Kidney (tissue), 14 donors: ENCODE results near the gene ANO4. TPM values are rescaled to one million over a fixed set of nuclear protein-coding genes. Genes with fewer than 3 reads are reported as not detected.
"Not testable (repeated sequence)": the region's sequence is repeated elsewhere in the genome, so short reads cannot be mapped to it uniquely, and the experiment has no call there.

Source experiments
- DNase-seq, 5 donors: peaks; one replicate each; pipeline ENCODE4 v3.0.0-alpha.2; 2013 to 2020
- FAIRE-seq: peaks from 2 replicates; lab custom pipeline; 2012; peaks lifted over from hg19 to GRCh38; lab: Jason Lieb, UNC
- H3K27ac ChIP-seq, 2 donors: one replicate each; pipeline ENCODE4 v1.7.0; 2013; ENCODE audit warnings: low read depth in 2 of 2, low read length in 2 of 2, inconsistent platforms in 1 of 2
- H3K27me3 ChIP-seq: one replicate; pipeline ENCODE4 v1.7.1; 2013; ENCODE audit warnings: low read length, inconsistent platforms; ENCODE audit not compliant: control insufficient read depth, insufficient read depth
- H3K36me3 ChIP-seq, 3 donors: one replicate each; pipeline versions ENCODE4 v1.7.0 to v1.7.1; 2013; ENCODE audit warnings: low read length in 3 of 3, control low read depth in 1 of 3, inconsistent platforms in 1 of 3; ENCODE audit not compliant: insufficient read depth in 3 of 3, control insufficient read depth in 2 of 3
- H3K4me1 ChIP-seq, 3 donors: one replicate each; pipeline versions ENCODE4 v1.7.0 to v1.7.1; 2013; ENCODE audit warnings: low read length in 3 of 3, inconsistent platforms in 1 of 3, low read depth in 1 of 3; ENCODE audit not compliant: control insufficient read depth in 2 of 3, insufficient read depth in 2 of 3
- H3K4me3 ChIP-seq, 3 donors: one replicate each; pipeline versions ENCODE4 v1.7.0 to v1.8.1; 2013; ENCODE audit warnings: low read length in 3 of 3, control low read depth in 1 of 3, inconsistent platforms in 1 of 3
- H3K9ac ChIP-seq, 3 donors: one replicate each; pipeline versions ENCODE4 v1.7.0 to v1.7.1; 2013; ENCODE audit warnings: low read length in 3 of 3, control low read depth in 1 of 3, inconsistent platforms in 1 of 3
- H3K9me3 ChIP-seq, 3 donors: one replicate each; pipeline versions ENCODE4 v1.7.0 to v1.7.1; 2013; ENCODE audit warnings: low read length in 3 of 3, control low read depth in 1 of 3, inconsistent platforms in 1 of 3; ENCODE audit not compliant: control insufficient read depth in 2 of 3, insufficient read depth in 1 of 3
- intact Hi-C: fragments of 100-400 bp; cut with DNase I; formaldehyde crosslinking; loops from one replicate; pipeline ENCODE4 v1.11.1; 2022
- polyA plus RNA-seq: library from polyadenylated mRNA; stranded (reverse); fragments of 350-450 nt; fragmentation: Illumina TruSeq; extraction: RNeasy Lipid Tissue Mini Kit (QIAGEN cat#74804); gene quantifications from one replicate; pipeline ENCODE4 v1.2.3, GENCODE V29; 2014; ENCODE audit warnings: low read depth, low replicate concordance; ENCODE audit not compliant: insufficient read depth
- total RNA-seq: library from RNA; stranded (reverse); fragmentation: NEBNext Ultra II Directional; extraction: Animal tissue kit (Norgen Biotek cat#: 25700); gene quantifications from one replicate; pipeline ENCODE4 v1.2.1, GENCODE V29; 2021
- TF ChIP-seq, protein P1 (sequence below): IDR thresholded peaks from 3 replicates; pipeline ENCODE4 v1.5.1; 2012; ENCODE audit warnings: mild to moderate bottlenecking, moderate library complexity, borderline replicate concordance; ENCODE audit not compliant: insufficient read depth; ENCODE audit errors: extremely low read depth
- donor health status: control.
- donor health status: control.
- donor health status: control.
- donor health status: control.
- donor health status: control.
- donor health status: DM: yes; HTN: yes; CAD: no.
- donor health status: Normal renal cell carcinoma (clear cell type).

ANO4 gene
- total and polyA plus RNA-seq, 2 donors from 2014 or later: 0.82 to 2.9 TPM

DNA sequence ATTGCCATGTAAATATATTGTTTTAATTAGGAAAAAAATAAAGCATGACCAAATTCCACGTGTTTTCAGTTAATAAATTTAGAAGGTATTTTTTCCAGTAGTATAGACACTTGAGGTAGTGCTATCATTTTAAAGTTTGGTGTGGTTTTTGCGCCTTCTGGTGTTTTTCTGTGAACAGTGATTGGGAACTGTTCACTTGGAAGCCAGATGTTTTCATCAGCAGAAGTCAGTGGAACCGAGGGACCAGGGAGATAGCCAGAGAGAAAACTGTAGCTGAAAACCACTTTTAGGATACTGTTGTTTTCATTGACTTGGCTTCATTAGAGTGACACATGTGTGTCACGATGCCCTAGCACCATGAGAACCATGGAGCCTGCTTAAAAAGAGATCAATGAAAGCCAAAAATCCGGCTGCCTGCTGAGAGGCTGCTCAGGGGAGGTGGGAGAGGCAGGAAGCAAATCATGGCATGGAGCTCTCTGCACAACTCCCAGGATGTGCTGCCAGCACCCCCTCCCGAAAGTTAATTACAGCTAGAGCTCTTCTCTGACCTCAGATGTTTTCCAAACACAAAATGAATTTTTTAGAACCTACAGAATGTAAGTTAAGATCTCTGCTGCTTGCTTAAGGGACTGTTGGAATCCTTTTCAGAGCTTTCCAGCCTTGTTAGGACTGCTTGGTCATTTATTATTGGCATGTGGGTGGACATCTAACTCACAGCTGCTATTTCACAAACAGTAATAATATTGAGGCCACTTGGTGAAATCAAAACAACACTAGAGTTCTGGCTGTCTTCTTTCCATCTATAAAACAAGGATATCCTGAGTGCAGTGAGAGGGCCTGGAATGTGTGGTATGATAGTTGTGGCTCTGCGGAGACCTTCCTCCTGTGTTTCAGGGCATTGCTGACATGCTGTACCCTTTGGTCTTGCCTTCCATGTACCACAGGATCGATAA is 192.3 kb downstream of the ANO4 start:
- TF ChIP-seq, protein P1, sequence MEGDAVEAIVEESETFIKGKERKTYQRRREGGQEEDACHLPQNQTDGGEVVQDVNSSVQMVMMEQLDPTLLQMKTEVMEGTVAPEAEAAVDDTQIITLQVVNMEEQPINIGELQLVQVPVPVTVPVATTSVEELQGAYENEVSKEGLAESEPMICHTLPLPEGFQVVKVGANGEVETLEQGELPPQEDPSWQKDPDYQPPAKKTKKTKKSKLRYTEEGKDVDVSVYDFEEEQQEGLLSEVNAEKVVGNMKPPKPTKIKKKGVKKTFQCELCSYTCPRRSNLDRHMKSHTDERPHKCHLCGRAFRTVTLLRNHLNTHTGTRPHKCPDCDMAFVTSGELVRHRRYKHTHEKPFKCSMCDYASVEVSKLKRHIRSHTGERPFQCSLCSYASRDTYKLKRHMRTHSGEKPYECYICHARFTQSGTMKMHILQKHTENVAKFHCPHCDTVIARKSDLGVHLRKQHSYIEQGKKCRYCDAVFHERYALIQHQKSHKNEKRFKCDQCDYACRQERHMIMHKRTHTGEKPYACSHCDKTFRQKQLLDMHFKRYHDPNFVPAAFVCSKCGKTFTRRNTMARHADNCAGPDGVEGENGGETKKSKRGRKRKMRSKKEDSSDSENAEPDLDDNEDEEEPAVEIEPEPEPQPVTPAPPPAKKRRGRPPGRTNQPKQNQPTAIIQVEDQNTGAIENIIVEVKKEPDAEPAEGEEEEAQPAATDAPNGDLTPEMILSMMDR: no peak
- DNase-seq (peak in 2 of 5 donors; percentile 22 to 40), FAIRE-seq (no peak)
- no peaks in the 10 kb centered on the region for H3K36me3 ChIP-seq
- intact Hi-C loops: no loop called here
- H3K9ac ChIP-seq: no peak overlapping the region
- H3K27ac ChIP-seq: no peak overlapping the region
- H3K4me1 ChIP-seq: peaks cover 0 to 6% (median 0%) of the 10 kb centered on the region in 3 donors
- H3K9me3 ChIP-seq: no peaks in the 10 kb centered on the region
- H3K4me3 ChIP-seq: no peak overlapping the region
- no peaks in the 10 kb centered on the region for H3K27me3 ChIP-seq

DNA sequence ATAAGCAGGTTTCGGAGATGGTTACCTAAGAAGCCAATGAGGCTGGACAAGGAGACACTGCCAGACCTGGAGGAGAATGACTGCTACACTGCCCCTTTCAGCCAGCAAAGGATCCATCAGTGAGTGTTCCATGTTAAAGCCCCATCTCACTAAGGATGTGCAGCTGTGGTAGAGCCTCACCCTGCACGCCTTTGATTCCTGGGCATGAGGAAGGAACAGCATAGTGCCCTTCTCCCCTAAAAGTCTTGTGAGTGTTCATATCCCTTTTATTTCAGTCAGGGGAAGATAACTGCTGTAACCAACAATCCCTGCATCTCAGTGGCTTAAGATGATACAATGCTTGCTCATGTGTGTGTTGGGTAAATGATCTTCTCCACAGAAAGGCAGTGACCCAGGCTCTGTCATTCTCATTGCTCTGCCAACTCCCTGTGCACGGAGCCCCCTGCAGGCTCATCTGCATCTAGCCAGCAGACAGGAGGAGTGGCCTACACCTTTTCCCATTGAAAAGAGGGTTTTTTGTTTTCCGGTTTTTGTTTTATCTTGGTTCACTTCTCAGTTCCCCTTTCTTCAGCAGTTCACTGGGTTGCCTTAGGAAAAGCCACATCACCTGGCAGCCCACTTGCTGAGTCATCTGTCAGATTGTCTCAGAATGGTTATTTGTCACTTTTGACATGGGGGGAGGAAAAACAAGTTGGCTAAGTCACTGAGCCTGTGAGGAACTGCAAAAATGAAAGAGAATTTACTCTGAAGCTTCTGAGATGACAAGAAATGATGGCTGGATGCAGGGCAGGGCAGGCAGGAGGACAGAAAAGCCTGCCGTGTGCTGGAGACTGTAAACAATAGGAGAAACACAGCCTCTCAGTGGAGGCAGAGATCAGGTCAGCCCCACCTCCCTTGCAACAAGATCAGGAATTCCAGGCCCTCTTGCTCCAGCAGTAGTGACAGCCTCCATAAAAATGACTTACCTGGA is 193.3 kb downstream of the ANO4 start:
- no peaks in the 10 kb centered on the region for H3K27me3 ChIP-seq
- H3K9me3 ChIP-seq: no peaks in the 10 kb centered on the region
- H3K9ac ChIP-seq: no peak overlapping the region
- intact Hi-C loops: no loop called here
- TF ChIP-seq, protein P1: no peak
- no peaks in the 10 kb centered on the region for H3K36me3 ChIP-seq
- no peak for FAIRE-seq
- DNase-seq: peak in 4 of 5 donors; percentile 56 to 73 (median 70)
- H3K27ac ChIP-seq: no peak overlapping the region
- no peak overlapping the region for H3K4me3 ChIP-seq
- H3K4me1 ChIP-seq: peaks cover 0 to 6% (median 0%) of the 10 kb centered on the region in 3 donors

DNA sequence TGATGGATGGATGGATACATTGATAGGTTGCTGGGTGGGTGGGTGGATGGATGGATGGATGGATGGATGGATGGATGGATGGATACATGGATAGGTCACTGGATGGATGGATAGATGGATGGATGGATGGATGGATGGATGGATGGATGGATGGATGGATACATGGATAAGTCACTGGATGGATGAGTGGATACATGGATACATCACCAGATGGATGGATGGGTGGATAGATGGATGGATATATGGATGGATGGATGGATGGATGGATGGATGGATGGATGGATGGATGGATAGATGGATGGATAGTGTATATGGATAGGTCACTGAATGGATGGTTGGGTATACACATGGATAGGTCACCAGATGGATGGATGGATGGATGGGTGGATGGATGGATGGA is 194.9 kb downstream of the ANO4 start:
- H3K4me3 ChIP-seq, FAIRE-seq, H3K4me1 ChIP-seq, H3K36me3 ChIP-seq, intact Hi-C loops, H3K27ac ChIP-seq, H3K27me3 ChIP-seq, H3K9me3 ChIP-seq, DNase-seq, H3K9ac ChIP-seq: not testable (repeated sequence)
